ENCODE measurements around the gene FSD1.

DNA sequence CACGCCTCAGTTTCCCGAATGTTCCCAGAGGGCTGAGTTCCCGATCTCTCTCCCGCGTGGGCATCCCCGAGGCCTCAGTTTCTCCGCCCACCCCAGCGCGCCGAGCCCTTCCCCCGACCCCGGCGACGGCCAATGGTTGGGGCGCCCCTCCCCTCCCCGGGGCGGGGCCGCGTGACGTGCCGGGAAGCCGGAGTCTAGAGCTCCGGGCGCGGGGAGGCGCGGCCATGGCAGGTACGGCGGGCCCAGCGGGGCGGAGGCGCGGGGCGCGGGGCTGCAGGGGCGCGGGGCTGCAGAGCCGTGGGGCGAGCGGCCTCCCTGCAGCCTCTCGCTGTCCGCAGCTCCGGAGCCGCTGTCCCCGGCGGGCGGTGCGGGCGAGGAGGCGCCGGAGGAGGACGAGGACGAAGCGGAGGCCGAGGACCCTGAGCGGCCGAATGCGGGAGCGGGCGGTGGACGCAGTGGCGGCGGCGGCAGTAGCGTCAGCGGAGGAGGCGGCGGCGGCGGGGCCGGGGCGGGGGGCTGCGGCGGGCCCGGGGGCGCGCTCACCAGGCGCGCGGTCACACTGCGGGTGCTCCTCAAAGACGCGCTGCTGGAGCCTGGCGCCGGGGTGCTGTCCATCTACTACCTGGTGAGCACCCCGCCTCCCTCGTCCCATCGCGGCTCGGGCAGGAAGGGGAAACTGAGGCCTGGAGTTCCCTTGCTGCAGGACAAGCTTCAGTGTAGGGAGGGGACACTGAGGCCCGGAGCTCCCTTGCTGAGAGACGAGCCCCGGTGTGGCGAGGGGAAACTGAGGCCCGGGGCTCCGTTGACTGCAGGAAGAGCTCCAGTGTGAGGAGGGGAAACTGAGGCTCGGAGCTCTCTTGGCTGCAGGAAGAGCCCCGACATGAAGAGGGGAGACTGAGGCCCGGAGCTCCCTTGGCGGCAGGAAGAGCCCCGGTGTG is 39.2 kb downstream of the FSD1 start, which contains the start of gene MPND:
- TF ChIP-seq, protein P1, sequence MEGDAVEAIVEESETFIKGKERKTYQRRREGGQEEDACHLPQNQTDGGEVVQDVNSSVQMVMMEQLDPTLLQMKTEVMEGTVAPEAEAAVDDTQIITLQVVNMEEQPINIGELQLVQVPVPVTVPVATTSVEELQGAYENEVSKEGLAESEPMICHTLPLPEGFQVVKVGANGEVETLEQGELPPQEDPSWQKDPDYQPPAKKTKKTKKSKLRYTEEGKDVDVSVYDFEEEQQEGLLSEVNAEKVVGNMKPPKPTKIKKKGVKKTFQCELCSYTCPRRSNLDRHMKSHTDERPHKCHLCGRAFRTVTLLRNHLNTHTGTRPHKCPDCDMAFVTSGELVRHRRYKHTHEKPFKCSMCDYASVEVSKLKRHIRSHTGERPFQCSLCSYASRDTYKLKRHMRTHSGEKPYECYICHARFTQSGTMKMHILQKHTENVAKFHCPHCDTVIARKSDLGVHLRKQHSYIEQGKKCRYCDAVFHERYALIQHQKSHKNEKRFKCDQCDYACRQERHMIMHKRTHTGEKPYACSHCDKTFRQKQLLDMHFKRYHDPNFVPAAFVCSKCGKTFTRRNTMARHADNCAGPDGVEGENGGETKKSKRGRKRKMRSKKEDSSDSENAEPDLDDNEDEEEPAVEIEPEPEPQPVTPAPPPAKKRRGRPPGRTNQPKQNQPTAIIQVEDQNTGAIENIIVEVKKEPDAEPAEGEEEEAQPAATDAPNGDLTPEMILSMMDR (IDR thresholded peaks at IDR 0.05) = no peak
- TF ChIP-seq EP300 (IDR thresholded peaks at IDR 0.05) (no peak), POLR2A (IDR thresholded peaks at IDR 0.05) (peak in 1 of 2 donors; percentile 33), POLR2AphosphoS5 (IDR thresholded peaks at IDR 0.05) (no peak)
